ENCODE measurements around the gene LRRN2. TPM values are rescaled to one million over a fixed set of nuclear protein-coding genes. Genes with fewer than 3 reads are reported as not detected.

Gene LRRN2
- total RNA-seq, 2 donors from 2014 or later, result 6.6 to 8.2 TPM

- Histone ChIP-seq H3K27ac (no peak overlapping the region), H3K27me3 (no peaks in the 10 kb centered on the region), H3K4me1 (no peaks in the 10 kb centered on the region), H3K36me3 (no peaks in the 10 kb centered on the region), H3K4me3 (no peak overlapping the region), H3K9me3 (no peaks in the 10 kb centered on the region)
- DNase-seq (ENCODE audit: low spot score), result no peak
- no peak for TF ChIP-seq CTCF (IDR thresholded peaks at IDR 0.05)
These were observed 21.7 kb downstream of the LRRN2 start for GRCh38 chr1:204663644-204664383.

GRCh38 chr1:204662530-204662929, 23.0 kb downstream of the LRRN2 start:
- no peak for DNase-seq (ENCODE audit: low spot score)
- H3K36me3 ChIP-seq, result no peaks in the 10 kb centered on the region
- no peaks in the 10 kb centered on the region for H3K4me1 ChIP-seq
- no peak overlapping the region for H3K4me3 ChIP-seq
- TF ChIP-seq CTCF (IDR thresholded peaks at IDR 0.05), result no peak
- no peaks in the 10 kb centered on the region for H3K9me3 ChIP-seq
- no peak overlapping the region for H3K27ac ChIP-seq
- no peaks in the 10 kb centered on the region for H3K27me3 ChIP-seq

GRCh38 chr1:204660509-204660908, 25.0 kb downstream of the LRRN2 start:
- TF ChIP-seq CTCF (IDR thresholded peaks at IDR 0.05), result no peak
- Histone ChIP-seq H3K36me3 (no peaks in the 10 kb centered on the region), H3K27ac (no peak overlapping the region), H3K4me3 (no peak overlapping the region), H3K27me3 (no peaks in the 10 kb centered on the region), H3K4me1 (no peaks in the 10 kb centered on the region), H3K9me3 (no peaks in the 10 kb centered on the region)
- DNase-seq (ENCODE audit: low spot score), result no peak

- no peaks in the 10 kb centered on the region for H3K27me3 ChIP-seq
- no peak for TF ChIP-seq CTCF (IDR thresholded peaks at IDR 0.05)
- no peaks in the 10 kb centered on the region for H3K36me3 ChIP-seq
- H3K9me3 ChIP-seq, result no peaks in the 10 kb centered on the region
- no peak for DNase-seq (ENCODE audit: low spot score)
- H3K4me1 ChIP-seq, result no peaks in the 10 kb centered on the region
- no peak overlapping the region for H3K4me3 ChIP-seq
- no peak overlapping the region for H3K27ac ChIP-seq
These were observed 26.5 kb downstream of the LRRN2 start for GRCh38 chr1:204659056-204659455.

- Histone ChIP-seq H3K27me3 (no peaks in the 10 kb centered on the region), H3K27ac (no peak overlapping the region), H3K4me1 (no peaks in the 10 kb centered on the region), H3K36me3 (no peaks in the 10 kb centered on the region), H3K9me3 (no peaks in the 10 kb centered on the region), H3K4me3 (no peak overlapping the region)
- TF ChIP-seq CTCF (IDR thresholded peaks at IDR 0.05), result no peak
- DNase-seq (ENCODE audit: low spot score), result no peak
These were observed 27.2 kb downstream of the LRRN2 start for GRCh38 chr1:204658295-204658694.
